Activated T-cell treated with anti-CD3 and anti-CD28 coated beads for 1 hour (primary cell): Measurements from ENCODE around the gene SLC7A5.
"Not testable (repeated sequence)": the region's sequence is repeated elsewhere in the genome, so short reads cannot be mapped to it uniquely, and the experiment has no call there.

ENCODE experiments used
- DNase-seq: peaks from one replicate; pipeline ENCODE4 v3.0.0-alpha.2; 2020; ENCODE audit warnings: low read depth

Gene SLC7A5

GRCh38 chr16:87791295-87792204, 77.8 kb downstream of the SLC7A5 start:
- DNase-seq = no peak

GRCh38 chr16:87790292-87791100, 78.8 kb downstream of the SLC7A5 start:
- DNase-seq = no peak

DNA sequence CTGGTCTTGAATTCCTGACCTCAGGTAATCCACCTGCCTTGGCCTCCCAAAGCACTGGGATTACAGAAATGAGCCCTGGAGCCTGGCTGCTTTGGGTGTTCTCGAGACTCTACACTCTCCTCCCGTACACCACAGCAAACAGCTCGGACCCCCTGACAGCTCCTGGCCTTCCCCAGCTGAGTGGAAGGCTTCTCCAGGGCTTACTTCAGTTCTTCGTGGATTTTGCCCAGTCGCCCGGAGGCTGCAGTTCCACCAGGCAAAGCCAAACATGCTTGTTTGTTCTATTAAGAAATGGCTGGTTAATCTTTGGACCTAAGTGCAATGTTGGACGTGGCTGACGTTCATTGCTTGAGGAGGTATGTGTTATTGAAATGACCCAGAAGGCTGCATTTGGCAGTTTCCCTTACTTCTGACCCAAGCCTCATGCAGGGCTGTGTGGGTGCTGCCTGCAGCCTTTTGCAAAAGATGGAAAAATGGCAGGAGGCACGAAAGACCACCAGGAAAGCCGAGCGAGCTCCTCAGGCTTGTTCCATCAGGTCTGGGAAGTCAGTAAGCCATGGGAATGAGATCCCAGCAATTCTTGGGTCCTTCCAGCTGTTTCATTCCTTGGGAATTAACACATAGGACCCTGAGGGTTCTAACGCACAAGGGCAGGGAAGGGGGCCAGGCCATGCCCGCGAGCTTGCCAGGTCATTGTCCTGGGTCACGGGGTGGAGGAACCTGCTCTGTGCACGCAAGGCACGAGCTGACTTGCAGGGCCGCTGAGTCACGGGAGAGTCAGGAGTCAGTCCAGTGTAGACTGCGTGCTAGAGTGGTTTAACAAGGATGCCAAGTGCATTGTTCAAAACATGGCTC, 79.6 kb downstream of the SLC7A5 start:
- DNase-seq = no peak

DNA sequence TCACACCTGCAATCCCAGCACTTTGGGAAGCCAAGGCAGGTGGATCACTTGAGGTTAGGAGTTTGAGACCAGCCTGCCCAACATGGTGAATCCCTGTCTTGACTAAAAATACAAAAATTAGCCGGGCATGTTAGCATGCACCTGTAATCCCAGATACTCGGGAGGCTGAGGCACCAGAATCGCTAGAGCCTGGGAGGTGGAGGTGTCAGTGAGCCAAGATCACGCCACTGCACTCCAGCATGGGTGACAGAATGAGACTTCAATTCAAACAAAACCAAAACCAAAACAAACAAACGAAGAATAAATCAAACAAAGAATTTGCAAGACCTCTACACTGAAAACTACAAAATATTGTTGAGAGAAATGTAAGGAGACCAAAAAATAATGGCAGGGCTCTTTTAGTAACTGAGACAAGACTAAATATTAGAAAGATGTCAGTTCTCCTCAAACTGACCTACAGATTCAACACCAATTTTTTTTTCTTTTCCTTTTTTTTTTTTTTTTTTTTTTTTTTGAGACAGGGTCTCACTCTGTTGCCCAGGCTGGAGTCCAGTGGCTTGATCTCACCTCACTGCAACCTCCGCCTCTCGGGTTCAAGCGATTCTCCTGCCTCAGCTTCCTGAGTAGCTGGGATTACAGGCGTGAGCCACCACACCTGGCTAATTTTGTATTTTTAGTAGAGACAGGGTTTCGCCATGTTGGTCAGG, 80.4 kb downstream of the SLC7A5 start:
- DNase-seq = not testable (repeated sequence)

DNA sequence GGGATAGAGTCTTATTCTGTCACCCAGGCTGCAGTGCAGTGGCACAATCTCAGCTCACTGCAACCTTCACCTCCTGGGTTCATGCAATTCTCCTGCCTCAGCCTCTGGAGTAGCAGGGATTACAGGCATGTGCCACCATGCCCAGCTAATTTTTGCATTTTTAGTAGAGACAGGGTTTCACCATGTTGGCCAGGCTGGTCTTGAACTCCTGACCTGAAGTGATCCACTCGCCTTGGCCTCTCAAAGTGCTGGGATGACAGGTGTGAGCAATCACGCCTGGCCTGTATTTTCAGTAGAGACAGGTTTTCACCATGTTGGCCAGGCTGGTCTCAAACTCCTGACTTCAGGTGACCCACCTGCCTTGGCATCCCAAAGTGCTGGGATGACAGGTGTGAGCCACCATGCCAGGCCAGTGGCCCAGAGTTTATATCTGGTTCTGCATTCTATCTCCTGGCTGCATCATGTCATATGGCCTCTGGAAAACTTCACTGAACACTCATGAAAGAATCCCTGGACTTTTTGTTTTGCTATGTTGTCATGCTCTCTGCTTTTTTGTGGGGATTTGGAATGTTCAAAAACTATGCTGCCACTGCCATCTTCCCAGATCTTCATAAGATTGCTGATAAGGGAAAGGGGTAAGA, 81.7 kb downstream of the SLC7A5 start:
- not testable (repeated sequence) for DNase-seq

- no peak for DNase-seq
These were observed 84.5 kb downstream of the SLC7A5 start for GRCh38 chr16:87784812-87785211.

GRCh38 chr16:87782033-87782432, 87.3 kb downstream of the SLC7A5 start:
- no peak for DNase-seq

DNA sequence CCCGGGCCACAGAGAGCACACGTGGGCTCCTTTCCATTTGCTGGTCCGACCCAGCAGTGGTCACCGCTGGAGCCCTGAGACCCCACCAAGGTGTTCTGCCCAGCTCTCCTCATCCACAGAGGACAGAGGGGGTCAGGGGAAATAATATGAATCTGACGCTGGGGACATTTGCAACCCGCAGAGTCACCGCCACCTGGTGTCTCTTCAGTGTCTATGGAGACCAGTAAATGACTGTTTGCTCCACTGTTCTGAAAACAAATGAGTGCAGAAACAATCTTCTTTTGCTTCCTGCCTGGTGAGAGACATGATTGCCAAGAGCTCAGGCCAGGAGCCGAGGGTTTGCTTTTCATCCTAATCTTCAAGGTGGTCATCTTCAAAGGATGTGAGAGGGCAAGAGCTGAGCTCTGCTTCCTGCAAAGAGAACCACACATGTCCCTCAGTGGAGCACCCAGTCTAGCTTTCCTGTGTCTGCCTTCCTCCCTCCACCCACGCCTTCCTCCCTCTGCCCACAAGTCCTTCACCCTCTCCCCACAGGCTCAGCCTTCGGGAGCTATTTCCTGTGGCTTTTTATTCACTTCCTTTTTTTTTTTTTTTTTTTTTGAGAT, 88.8 kb downstream of the SLC7A5 start:
- peak; percentile 17 for DNase-seq
